Umbilical cord (tissue), 2 donors: Measurements from ENCODE around the gene GBX1. TPM values are rescaled to one million over a fixed set of nuclear protein-coding genes. Genes with fewer than 3 reads are reported as not detected.

Source experiments
- DNase-seq: peaks from one replicate; pipeline ENCODE4 v3.0.0-alpha.2; 2015; ENCODE audit warnings: low spot score
- total RNA-seq: library from RNA; depleted of rRNA; stranded (reverse); fragments of >200 nt; gene quantifications from one replicate; pipeline ENCODE4 v1.2.3, GENCODE V29; 2014; ENCODE audit warnings: low replicate concordance; ENCODE audit not compliant: insufficient read depth

Gene GBX1
- total RNA-seq, 1 donor from 2014 or later: not detected

DNA sequence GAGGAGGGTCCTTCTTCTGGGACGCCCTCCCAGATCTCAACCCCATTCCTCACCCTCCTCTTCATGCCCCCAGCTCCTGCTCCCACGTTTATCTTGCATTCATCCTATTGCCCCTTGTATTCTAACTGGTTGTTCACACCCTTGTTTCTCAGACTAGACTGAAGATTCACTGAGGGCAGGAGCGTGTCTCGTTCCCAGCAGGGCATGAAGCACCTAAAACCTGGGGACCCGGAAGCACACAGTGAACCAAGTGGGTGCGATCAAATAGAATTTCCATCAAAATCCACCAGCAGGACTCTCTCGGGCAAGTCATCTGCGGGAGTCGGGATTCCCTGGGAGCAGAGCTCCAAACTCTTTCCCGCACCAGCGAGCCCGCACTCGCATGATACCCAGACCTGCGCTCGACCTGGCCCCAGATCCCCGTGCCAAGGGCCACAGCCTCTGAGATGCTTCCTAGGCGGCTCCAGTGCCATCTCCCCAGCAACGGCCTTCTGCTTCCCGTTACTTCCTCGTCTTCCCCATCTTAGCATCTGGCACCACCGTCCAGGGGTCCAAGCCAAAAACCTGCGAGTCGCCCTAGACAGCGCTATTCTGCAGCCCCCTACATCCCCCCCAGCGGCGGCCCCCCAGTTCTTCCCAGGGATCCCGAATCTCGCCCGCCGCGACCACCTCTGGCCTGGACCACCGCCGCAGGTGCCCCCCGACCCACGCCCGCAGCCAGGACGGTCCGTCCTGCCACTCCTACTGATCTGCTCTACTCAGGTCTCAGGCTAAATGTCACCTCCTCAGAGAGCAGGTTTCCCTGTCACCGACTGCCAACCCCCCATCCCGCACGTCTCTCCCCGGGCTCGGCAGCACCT lies 6.1 kb upstream of the GBX1 start:
- DNase-seq: no peak

GRCh38 chr7:151172273-151173141 lies 5.0 kb upstream of the GBX1 start:
- peak; percentile 69 for DNase-seq

DNA sequence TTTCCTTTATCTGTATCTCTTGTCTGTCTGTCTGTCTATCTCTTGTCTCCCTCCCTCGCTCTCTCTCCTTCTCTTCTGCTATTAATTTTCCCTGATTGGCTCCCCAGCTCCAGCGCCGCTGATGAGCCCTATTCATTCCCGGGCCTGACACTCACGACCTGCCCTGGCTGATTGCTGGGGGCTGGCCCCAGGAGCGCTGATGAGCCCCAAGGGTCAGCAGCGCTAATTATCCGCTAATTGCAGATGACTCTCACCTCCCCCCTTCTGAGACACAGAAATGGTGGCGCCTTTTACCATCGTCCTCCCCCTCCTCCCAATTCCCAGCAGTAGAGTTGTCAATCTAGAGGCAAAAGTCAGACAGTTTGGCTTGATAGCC lies 1.3 kb upstream of the GBX1 start:
- DNase-seq: no peak

GRCh38 chr7:151168003-151168786 lies 701 bp upstream of the GBX1 start:
- no peak for DNase-seq

- no peak for DNase-seq
These were observed 781 bp downstream of the GBX1 start for GRCh38 chr7:151166629-151167196.

DNA sequence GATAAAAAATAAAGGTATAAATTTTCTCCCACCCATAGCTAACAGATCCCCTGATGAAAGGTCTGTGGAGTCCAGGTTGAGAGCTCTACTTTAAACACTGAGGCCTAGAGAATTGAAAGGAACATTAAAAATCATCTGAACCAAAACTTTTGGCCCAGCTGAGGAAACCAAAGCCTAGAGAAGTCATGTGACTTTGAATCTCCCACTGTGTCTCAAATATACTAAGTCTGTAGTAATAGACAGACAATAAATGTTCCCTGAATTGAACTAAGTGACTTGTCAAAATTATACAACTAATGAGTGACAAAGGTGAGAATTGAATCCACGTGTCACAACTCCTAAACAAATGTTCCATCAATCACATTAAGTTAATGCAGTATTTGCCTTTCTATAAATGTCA lies 5.7 kb downstream of the GBX1 start:
- DNase-seq: no peak

GRCh38 chr7:151157645-151158329 lies 9.7 kb downstream of the GBX1 start:
- no peak for DNase-seq

GRCh38 chr7:151152643-151153513 lies 14.6 kb downstream of the GBX1 start:
- DNase-seq: no peak

DNA sequence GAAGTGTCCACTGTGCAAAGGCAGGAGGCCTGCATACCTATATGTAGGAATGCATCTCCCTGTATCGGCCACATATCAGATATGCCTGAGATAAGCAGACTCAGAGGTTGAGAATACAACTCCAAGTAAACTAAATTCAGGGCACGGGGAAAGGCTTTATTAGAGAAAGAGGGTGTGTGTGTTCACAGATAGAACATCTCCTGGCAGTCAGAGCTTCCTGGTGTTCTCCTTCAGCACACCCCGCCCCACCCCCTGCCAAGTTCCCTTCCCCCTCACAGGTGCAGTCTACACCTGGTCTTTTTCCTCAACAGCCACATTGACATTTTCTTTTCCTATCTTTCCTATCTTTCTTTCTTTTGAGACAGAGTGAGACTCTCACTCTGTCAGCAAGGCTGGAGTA lies 17.1 kb downstream of the GBX1 start:
- no peak for DNase-seq

DNA sequence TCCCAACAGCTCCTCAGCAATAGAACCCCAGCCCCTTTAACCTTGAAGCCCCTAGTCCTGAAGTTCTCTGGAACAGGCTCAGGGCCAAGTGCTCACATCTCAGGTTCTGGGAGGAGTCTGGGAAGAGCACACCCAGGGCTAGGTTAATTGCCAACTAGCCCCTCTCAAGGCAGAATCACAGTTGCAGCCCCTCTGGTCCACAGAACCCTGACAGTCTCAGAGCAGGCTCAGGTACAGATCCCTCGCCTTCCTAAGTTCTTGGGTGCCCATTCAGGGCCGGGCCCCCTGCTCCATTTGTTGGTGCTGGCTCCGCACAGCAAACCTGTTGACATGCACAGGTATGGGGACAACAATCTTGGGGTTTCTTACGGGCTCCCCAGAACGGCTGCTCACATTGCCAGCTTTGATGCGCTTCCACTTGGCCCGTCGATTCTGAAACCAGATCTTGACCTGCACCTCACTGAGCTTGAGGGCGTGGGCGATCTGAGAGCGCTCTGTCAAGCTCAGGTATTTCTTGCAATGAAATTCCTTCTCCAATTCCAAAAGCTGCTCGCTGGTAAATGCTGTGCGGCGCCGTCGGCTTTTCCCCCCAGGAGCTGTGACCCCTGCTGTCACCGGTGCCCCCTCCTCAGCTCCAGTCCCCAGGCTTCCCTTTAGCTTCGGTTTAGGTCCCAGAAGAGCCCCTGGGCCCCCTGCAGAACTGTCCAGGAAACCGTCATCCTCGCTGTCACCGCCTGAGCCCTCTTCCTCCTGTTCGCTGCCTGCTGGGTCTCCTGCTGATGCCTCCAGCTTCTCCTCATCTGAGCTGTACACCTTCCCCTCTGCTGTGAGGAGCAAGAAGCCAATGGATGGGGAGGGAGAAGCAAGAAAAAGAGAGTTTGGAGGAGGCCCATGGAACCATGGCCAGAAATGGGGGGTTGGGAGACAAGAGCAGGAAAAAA lies 18.9 kb downstream of the GBX1 start:
- no peak for DNase-seq

DNA sequence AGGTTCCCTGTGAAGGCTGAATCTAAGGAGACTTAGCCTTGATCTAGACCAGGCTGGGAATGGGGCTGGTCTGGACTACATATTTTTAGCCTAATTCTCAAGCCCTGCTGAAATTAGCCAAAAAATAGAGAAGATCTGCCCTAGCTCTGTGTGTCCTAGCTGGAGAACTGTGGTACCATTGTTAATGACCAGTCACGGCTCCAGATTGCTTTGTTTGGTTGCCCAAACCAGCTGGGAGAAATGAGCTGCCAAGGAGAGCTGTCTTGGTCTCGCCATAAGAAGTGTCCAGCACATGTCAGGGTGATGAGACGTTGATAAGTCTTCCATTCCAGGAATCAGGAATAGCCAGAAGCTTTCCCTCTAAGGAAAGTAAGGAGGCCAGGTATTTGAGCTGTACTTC lies 20.7 kb downstream of the GBX1 start:
- no peak for DNase-seq

- DNase-seq: no peak
These were observed 23.1 kb downstream of the GBX1 start for GRCh38 chr7:151144387-151144786.

GRCh38 chr7:151143261-151144015 lies 24.1 kb downstream of the GBX1 start:
- DNase-seq: no peak

- DNase-seq: no peak
These were observed 24.8 kb downstream of the GBX1 start for GRCh38 chr7:151142686-151143040.

GRCh38 chr7:151141855-151142685 lies 25.4 kb downstream of the GBX1 start:
- DNase-seq: no peak

DNA sequence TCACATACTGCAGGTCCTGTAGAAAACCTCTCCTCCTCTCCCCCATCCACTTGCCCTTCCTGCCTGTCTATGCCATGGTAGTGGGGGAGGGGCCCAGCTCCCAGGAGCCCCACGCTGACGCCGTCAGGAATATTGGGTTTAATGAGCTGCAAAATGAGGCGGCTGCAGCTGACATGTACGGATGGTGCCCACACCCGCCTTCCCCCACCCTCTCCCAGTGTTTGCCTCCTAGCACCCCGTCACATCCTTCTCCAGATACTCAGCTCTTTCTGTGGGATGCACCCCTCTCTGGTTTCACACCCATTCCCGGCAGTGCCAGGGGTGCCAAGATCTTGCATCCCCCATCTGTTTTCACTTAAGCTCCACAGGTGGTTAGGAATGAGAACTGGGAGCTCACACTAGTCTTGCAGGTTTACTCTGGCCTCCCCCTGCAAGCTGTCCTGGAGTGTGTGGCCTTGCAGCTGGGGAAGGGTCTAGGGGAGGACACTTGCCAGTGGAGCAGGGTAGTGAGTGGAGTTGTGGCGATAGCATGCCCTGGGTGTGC lies 26.1 kb downstream of the GBX1 start:
- DNase-seq: no peak

GRCh38 chr7:151140826-151141225 lies 26.7 kb downstream of the GBX1 start:
- DNase-seq: no peak
